Endothelial cell of umbilical vein (primary cell): ENCODE measurements around the gene PRRC2B. TPM values are rescaled to one million over a fixed set of nuclear protein-coding genes. Genes with fewer than 3 reads are reported as not detected.

ENCODE experiments used
- BruUV-seq: library from RNA; stranded (reverse); fragments of 400-500 nt; replicated peaks from 2 replicates; lab custom pipeline; 2021; lab: Mats Ljungman, UMichigan
- CTCF ChIA-PET: fragments of 300-600, 350-600 bp; sonication (Branson Sonifier 250); formaldehyde crosslinking; loops from one replicate; lab custom pipeline; 2021; ENCODE audit warnings: antibody characterized with exemption, inconsistent platforms; lab: Charles Lee
- POLR2A ChIA-PET: fragments of 300-600, 350-600 bp; sonication (Branson Sonifier 250); formaldehyde crosslinking; loops from one replicate; lab custom pipeline; 2021; ENCODE audit warnings: antibody characterized with exemption, inconsistent platforms; lab: Charles Lee
- DNase-seq: peaks from one replicate; pipeline ENCODE4 v3.0.0-alpha.2; 2011; ENCODE audit warnings: low read depth, low spot score
- FAIRE-seq: peaks from 2 replicates; lab custom pipeline; 2011; peaks lifted over from hg19 to GRCh38; lab: Jason Lieb, UNC
- H2AFZ ChIP-seq: 2 replicates; pipeline ENCODE4 v1.6.0; 2012; ENCODE audit warnings: low read depth, low read length, control low read depth, inconsistent platforms
- H3K27ac ChIP-seq: 2 replicates; pipeline ENCODE4 v1.5.1; 2011; ENCODE audit warnings: low read depth, mild to moderate bottlenecking, control low read depth, low read length, moderate library complexity; ENCODE audit not compliant: insufficient read depth
- H3K27me3 ChIP-seq, 2 experiments: 2 replicates each; pipeline versions ENCODE4 v1.6.0 to v1.6.1; 2011; ENCODE audit warnings: low read length in 2 of 2, mixed read lengths in 1 of 2; ENCODE audit not compliant: control insufficient read depth in 2 of 2, insufficient read depth in 2 of 2
- H3K36me3 ChIP-seq, 2 experiments: 2 replicates in 1 of 2; 3 replicates in 1 of 2; pipeline ENCODE4 v1.5.1; 2011; ENCODE audit warnings: low read length in 2 of 2, mild to moderate bottlenecking in 1 of 2, moderate library complexity in 1 of 2; ENCODE audit not compliant: control insufficient read depth in 2 of 2, insufficient read depth in 2 of 2; ENCODE audit errors: extremely low read depth in 1 of 2
- H3K4me1 ChIP-seq: 3 replicates; pipeline ENCODE4 v1.5.1; 2011; ENCODE audit warnings: mild to moderate bottlenecking, low read length; ENCODE audit not compliant: control insufficient read depth, insufficient read depth; ENCODE audit errors: extremely low read depth
- H3K4me2 ChIP-seq: 2 replicates; pipeline ENCODE4 v1.6.1; 2011; ENCODE audit warnings: low read length, control low read depth, mixed read lengths; ENCODE audit not compliant: insufficient read depth
- H3K4me3 ChIP-seq, 3 experiments: fragments of 200-600 bp in 1 of 3; sonication (generic), shearing (Covaris generic) in 1 of 3; replicated peaks in 1 of 3; 2 replicates each; pipeline ENCODE4 v1.5.1; 2011 to 2016; ENCODE audit warnings: control low read depth in 3 of 3, low read length in 3 of 3, mild to moderate bottlenecking in 2 of 3, inconsistent platforms in 1 of 3, low read depth in 1 of 3, moderate library complexity in 1 of 3; ENCODE audit not compliant: insufficient read depth in 1 of 3
- H3K79me2 ChIP-seq: 2 replicates; pipeline ENCODE4 v1.6.0; 2012; ENCODE audit warnings: low read length, inconsistent platforms; ENCODE audit not compliant: control insufficient read depth, insufficient read depth
- H3K9ac ChIP-seq: replicated peaks from 2 replicates; pipeline ENCODE3; 2011; ENCODE audit warnings: low read length, control low read depth; ENCODE audit not compliant: insufficient read depth; ENCODE audit errors: extremely low read depth
- H3K9me1 ChIP-seq: replicated peaks from 3 replicates; pipeline ENCODE4 v1.6.0; 2011; ENCODE audit warnings: mild to moderate bottlenecking, low read length; ENCODE audit not compliant: control insufficient read depth, insufficient read depth; ENCODE audit errors: extremely low read depth
- H3K9me3 ChIP-seq: replicated peaks from 2 replicates; pipeline ENCODE4 v1.5.1; 2012; ENCODE audit warnings: low read length, inconsistent platforms; ENCODE audit not compliant: control insufficient read depth, insufficient read depth
- H4K20me1 ChIP-seq: replicated peaks from 2 replicates; pipeline ENCODE3; 2011; ENCODE audit warnings: mild to moderate bottlenecking, low read length; ENCODE audit not compliant: control insufficient read depth, insufficient read depth; ENCODE audit errors: extremely low read depth
- CTCF ChIP-seq, 2 donors: IDR thresholded peaks; 1 replicate in 1 of 2; 2 replicates in 1 of 2; pipeline ENCODE4 v1.5.1; 2011; ENCODE audit warnings: low read length in 2 of 2, mild to moderate bottlenecking in 2 of 2, moderate library complexity in 2 of 2, control low read depth in 1 of 2, inconsistent platforms in 1 of 2, low read depth in 1 of 2; ENCODE audit not compliant: insufficient read depth in 1 of 2; ENCODE audit errors: extremely low read depth in 1 of 2
- EZH2 ChIP-seq: IDR thresholded peaks from 2 replicates; pipeline ENCODE4 v1.6.1; 2012; ENCODE audit warnings: borderline replicate concordance, low read depth, mild to moderate bottlenecking, moderate library complexity, low read length, inconsistent platforms; ENCODE audit not compliant: severe bottlenecking
- FOS ChIP-seq: IDR thresholded peaks from 2 replicates; pipeline ENCODE4 v1.6.1; 2011; ENCODE audit warnings: mild to moderate bottlenecking, low read length, moderate library complexity, borderline replicate concordance; ENCODE audit not compliant: insufficient read depth
- GATA2 ChIP-seq: IDR thresholded peaks from 2 replicates; pipeline ENCODE4 v1.7.0; 2011; ENCODE audit warnings: low read depth, mild to moderate bottlenecking, moderate library complexity, mixed read lengths, low read length; ENCODE audit not compliant: insufficient read length, insufficient read depth
- JUN ChIP-seq: IDR thresholded peaks from 2 replicates; pipeline ENCODE4 v1.6.1; 2011; ENCODE audit warnings: borderline replicate concordance, low read depth; ENCODE audit not compliant: insufficient read length, insufficient read depth
- MYC ChIP-seq: IDR thresholded peaks from one replicate; pipeline ENCODE4 v1.6.1; 2011; ENCODE audit warnings: mild to moderate bottlenecking, low read depth, low read length
- POLR2A ChIP-seq: IDR thresholded peaks from 2 replicates; pipeline ENCODE4 v1.6.1; 2012; ENCODE audit warnings: low read depth, mild to moderate bottlenecking, control low read depth, low read length
- POLR2AphosphoS5 ChIP-seq: IDR thresholded peaks from 2 replicates; pipeline ENCODE4 v1.6.1; 2012; ENCODE audit warnings: low read depth, mild to moderate bottlenecking, control low read depth, low read length, moderate library complexity; ENCODE audit not compliant: insufficient read depth
- dilution Hi-C: fragments of 300-500 bp; cut with MboI; formaldehyde crosslinking; loops from one replicate; pipeline ENCODE4 v1.15.0; 2019; ENCODE audit warnings: low sequenced_read_pairs; ENCODE audit not compliant: extremely low pct_ligation_motif_present
- intact Hi-C: fragments of 100-400 bp; cut with micrococcal nuclease; formaldehyde crosslinking; loops from one replicate; pipeline ENCODE4 v1.10.0; 2022
- polyA plus RNA-seq, 4 experiments: library from polyadenylated mRNA; depleted of rRNA in 3 of 4; stranded (reverse) in 3 of 4; unstranded in 1 of 4; fragments of >200 nt; gene quantifications; 2 replicates each; pipeline versions ENCODE4 v1.2.1 to v1.2.3, GENCODE V29; 2011 to 2012; ENCODE audit warnings: missing spikeins in 1 of 4
- total RNA-seq: library from RNA; stranded (reverse); gene quantifications from 2 replicates; pipeline ENCODE4 v1.2.3, GENCODE V29; 2021
- TF ChIP-seq, protein P1 (sequence below): IDR thresholded peaks from 2 replicates; pipeline ENCODE4 v1.6.1; 2011; ENCODE audit not compliant: insufficient read depth, insufficient read length

Gene PRRC2B
- total and polyA plus RNA-seq, 2 donors (not counting 3 experiments of a cell fraction or from before 2014, with no cell fraction given) = 35.6 to 256 TPM

GRCh38 chr9:131420980-131421624 is 27.2 kb downstream of the PRRC2B start:
- Histone ChIP-seq H3K79me2 (peaks cover 99% of the 10 kb centered on the region), H3K27ac (peak overlapping the region; percentile 40), H3K4me2 (no peak overlapping the region), H3K27me3 (no peaks in the 10 kb centered on the region), H3K9me1 (no peaks in the 10 kb centered on the region), H3K4me3 (no peak overlapping the region), H3K36me3 (no peaks in the 10 kb centered on the region), H2AFZ (no peak overlapping the region), H3K9ac (no peak overlapping the region), H3K4me1 (peaks cover 52% of the 10 kb centered on the region), H3K9me3 (no peaks in the 10 kb centered on the region), H4K20me1 (peaks cover 20% of the 10 kb centered on the region)
- peak; percentile 58 for FAIRE-seq
- no TSS peak for BruUV-seq
- TF ChIP-seq GATA2 (no peak), EZH2 (no peak), CTCF (IDR thresholded peaks at IDR 0.05; ENCODE audit: extremely low read depth in 1 of 2, insufficient read depth in 1 of 2, low read depth in 1 of 2, low read length in 2 of 2) (no peak), MYC (no peak), JUN (no peak), FOS (no peak), POLR2A (no peak), POLR2AphosphoS5 (no peak)
- TF ChIP-seq, protein P1, sequence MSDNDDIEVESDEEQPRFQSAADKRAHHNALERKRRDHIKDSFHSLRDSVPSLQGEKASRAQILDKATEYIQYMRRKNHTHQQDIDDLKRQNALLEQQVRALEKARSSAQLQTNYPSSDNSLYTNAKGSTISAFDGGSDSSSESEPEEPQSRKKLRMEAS = no peak
- DNase-seq = no peak
- intact Hi-C loops = no loop called here
- dilution Hi-C loops = no loop called here
- ChIA-PET CTCF (interaction anchor here (0.6 to 1.0 kb wide), 3 partner anchors 46 to 71 kb away, joined by 3 to 7 read pairs (median 6); no protein-coding TSS in a partner anchor), POLR2A (no interaction called here)
